ENCODE measurements around the gene PLXDC2. TPM values are rescaled to one million over a fixed set of nuclear protein-coding genes. Genes with fewer than 3 reads are reported as not detected.

PLXDC2 gene
- total RNA-seq, 1 donor from 2014 or later, result 1.3 TPM

DNA sequence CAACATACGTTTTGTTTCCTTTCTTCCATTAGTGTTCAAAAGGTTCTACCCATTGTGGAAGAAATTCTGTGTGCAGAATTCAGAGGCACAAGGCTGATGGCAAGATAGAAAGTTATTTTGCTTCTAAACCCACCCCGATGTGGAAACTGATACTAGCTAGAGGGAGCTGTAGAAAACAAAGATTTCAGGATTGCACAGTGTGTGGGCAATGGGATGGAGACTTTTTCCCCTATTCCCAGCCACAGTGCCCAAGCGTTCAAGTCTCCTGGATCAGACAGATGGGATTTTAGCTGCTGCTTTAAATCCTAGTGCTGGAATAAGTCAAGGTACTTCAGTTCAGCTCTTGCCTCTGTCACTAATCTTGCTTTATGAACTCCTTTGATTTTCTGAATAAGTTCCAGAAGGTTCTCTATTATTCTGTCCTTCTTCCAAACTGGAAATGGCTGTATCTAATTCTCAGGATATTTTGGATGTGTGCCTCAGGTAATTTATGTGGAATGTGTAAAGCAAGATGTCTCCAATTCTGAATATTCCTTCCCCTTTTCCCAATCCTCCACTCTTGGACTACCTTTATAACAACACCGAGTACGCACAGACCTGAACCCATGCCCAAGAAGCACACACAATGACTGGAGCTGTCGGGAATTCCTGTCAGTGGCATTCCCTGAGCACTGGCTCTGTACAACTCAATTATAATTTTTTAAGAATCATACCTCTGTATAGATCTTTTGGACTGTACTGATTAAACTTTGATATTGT lies 473.0 kb downstream of the PLXDC2 start:
- no peaks in the 10 kb centered on the region for H3K27me3 ChIP-seq (ENCODE audit: control insufficient read depth, insufficient read depth, low read length)
- no peaks in the 10 kb centered on the region for H3K36me3 ChIP-seq (ENCODE audit: control insufficient read depth, insufficient read depth, low read length)
- TF ChIP-seq, protein P1, sequence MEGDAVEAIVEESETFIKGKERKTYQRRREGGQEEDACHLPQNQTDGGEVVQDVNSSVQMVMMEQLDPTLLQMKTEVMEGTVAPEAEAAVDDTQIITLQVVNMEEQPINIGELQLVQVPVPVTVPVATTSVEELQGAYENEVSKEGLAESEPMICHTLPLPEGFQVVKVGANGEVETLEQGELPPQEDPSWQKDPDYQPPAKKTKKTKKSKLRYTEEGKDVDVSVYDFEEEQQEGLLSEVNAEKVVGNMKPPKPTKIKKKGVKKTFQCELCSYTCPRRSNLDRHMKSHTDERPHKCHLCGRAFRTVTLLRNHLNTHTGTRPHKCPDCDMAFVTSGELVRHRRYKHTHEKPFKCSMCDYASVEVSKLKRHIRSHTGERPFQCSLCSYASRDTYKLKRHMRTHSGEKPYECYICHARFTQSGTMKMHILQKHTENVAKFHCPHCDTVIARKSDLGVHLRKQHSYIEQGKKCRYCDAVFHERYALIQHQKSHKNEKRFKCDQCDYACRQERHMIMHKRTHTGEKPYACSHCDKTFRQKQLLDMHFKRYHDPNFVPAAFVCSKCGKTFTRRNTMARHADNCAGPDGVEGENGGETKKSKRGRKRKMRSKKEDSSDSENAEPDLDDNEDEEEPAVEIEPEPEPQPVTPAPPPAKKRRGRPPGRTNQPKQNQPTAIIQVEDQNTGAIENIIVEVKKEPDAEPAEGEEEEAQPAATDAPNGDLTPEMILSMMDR (IDR thresholded peaks at IDR 0.05; ENCODE audit: insufficient read depth, low read length, severe bottlenecking), result no peak
- H3K4me3 ChIP-seq (ENCODE audit: low read depth, low read length), result no peak overlapping the region
- DNase-seq (ENCODE audit: low read depth), result no peak
- no peak for FAIRE-seq

DNA sequence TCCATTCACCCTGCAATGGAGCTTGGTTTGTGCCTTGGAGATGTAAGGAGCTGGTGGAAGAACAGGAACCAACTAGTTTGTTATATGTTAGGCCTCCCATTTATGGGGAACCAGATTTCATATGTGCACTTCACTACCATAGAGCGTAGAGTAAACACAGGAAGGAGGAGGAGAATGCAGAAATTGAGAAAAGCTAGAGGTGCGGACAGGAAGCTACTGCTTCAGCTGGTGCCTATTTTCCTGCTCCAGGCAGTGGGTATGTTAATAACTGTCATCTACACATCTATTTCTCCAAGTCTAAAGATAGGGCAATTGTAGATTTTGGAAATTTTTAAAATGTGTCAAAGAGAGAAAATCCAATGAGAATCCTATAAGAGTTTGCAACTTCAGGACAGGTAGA lies 482.2 kb downstream of the PLXDC2 start:
- FAIRE-seq (no peak), DNase-seq (ENCODE audit: low read depth) (no peak)
- H3K27me3 ChIP-seq (ENCODE audit: control insufficient read depth, insufficient read depth, low read length), result no peaks in the 10 kb centered on the region
- TF ChIP-seq, protein P1 (IDR thresholded peaks at IDR 0.05; ENCODE audit: insufficient read depth, low read length, severe bottlenecking), result no peak
- no peak overlapping the region for H3K4me3 ChIP-seq (ENCODE audit: low read depth, low read length)
- H3K36me3 ChIP-seq (ENCODE audit: control insufficient read depth, insufficient read depth, low read length), result no peaks in the 10 kb centered on the region

DNA sequence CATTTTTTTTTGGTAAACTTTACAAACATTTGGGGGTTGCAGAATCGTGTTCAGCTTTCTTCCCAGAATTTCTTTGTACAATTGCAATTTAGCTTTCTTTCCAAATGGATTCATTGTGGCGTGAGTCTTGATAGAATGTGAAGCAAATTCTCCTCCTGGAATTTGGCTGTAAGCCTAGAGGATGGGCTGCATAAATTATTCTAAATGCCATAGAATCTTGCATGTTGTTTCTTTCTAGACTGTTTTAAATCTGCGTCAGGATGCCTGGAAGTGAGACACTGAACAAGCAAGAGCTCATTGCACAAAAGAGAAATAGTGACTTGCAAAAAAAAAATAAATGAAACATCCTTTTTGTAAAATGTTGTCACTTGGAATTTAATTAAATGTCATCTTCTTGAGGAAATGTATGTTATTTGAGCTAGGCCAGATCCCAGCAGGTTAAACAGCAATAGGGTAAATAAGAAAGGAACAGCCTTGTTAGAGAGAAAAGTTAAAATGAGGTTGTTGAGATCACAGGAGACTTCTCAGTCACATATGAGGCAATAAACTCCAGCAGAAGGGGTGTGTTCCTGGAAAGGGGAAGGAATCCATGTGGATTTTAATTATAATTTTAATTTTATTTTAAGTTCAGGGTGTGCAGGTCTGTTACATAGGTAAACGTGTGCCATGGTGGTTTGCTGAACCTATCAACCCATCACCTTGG lies 483.0 kb downstream of the PLXDC2 start:
- Histone ChIP-seq H3K4me3 (ENCODE audit: low read depth, low read length) (no peak overlapping the region), H3K36me3 (ENCODE audit: control insufficient read depth, insufficient read depth, low read length) (no peaks in the 10 kb centered on the region), H3K27me3 (ENCODE audit: control insufficient read depth, insufficient read depth, low read length) (no peaks in the 10 kb centered on the region)
- no peak for FAIRE-seq
- TF ChIP-seq, protein P1 (IDR thresholded peaks at IDR 0.05; ENCODE audit: insufficient read depth, low read length, severe bottlenecking), result no peak
- no peak for DNase-seq (ENCODE audit: low read depth)

DNA sequence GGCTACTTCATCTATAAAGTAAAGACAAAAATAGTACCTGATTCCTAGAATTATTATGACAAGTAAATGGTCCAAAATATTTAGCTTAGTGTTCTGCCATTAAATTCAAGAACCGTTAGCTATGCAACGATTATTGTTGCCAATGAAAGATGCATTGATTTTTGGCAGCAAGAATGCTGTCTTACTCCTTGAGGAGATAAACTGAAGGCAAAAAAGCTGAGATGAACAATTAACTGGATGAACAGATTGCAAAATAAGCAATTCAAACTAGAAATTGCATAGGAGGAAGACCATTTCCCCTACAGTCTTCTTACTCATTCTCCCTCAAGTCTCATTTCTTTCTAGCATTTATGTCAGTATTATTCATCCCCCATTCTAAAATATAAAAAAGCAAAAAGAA lies 484.5 kb downstream of the PLXDC2 start:
- H3K27me3 ChIP-seq (ENCODE audit: control insufficient read depth, insufficient read depth, low read length), result no peaks in the 10 kb centered on the region
- TF ChIP-seq, protein P1 (IDR thresholded peaks at IDR 0.05; ENCODE audit: insufficient read depth, low read length, severe bottlenecking), result no peak

DNA sequence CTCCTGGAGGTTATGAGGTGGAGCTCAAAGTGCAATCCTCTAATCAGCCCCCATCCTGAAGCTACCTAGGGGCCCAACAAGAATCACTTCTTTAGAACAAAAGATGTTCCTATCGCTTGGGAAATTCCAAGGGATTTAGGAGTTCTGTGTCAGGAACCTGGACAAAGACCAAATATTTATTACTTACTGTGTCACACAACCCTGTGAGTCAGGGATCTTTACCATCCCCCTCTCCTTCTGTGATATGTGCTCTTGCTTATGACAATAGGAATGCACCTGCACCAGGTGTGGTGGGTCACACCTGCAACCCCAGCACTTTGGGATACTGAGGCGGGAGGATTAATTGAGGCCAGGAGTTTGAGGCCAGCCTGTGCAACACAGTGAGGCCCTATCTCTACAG lies 485.8 kb downstream of the PLXDC2 start:
- peak; percentile 4 for DNase-seq (ENCODE audit: low read depth)
- Histone ChIP-seq H3K36me3 (ENCODE audit: control insufficient read depth, insufficient read depth, low read length) (no peaks in the 10 kb centered on the region), H3K4me3 (ENCODE audit: low read depth, low read length) (no peak overlapping the region), H3K27me3 (ENCODE audit: control insufficient read depth, insufficient read depth, low read length) (no peaks in the 10 kb centered on the region)
- TF ChIP-seq, protein P1 (IDR thresholded peaks at IDR 0.05; ENCODE audit: insufficient read depth, low read length, severe bottlenecking), result no peak
- FAIRE-seq, result no peak

More for the DNA sequence above, 484.5 kb downstream of the PLXDC2 start:
- no peak for DNase-seq (ENCODE audit: low read depth)
- FAIRE-seq, result no peak
- Histone ChIP-seq H3K4me3 (ENCODE audit: low read depth, low read length) (no peak overlapping the region), H3K36me3 (ENCODE audit: control insufficient read depth, insufficient read depth, low read length) (no peaks in the 10 kb centered on the region)
